Peyer's patch (tissue), 4 donors: ENCODE results near the gene ENDOU. TPM values are rescaled to one million over a fixed set of nuclear protein-coding genes. Genes with fewer than 3 reads are reported as not detected.

Experiments used
- DNase-seq, 3 donors: peaks; one replicate each; pipeline ENCODE4 v3.0.0-alpha.2; 2017 to 2019
- H3K27ac ChIP-seq, 4 donors: fragments of 200-600 bp; sonication (generic); one replicate each; pipeline ENCODE4 v1.5.1; 2016 to 2019
- H3K27me3 ChIP-seq, 2 donors: fragments of 200-600 bp; sonication (generic); one replicate each; pipeline ENCODE4 v1.5.1; 2019
- H3K36me3 ChIP-seq, 3 donors: fragments of 200-600 bp; sonication (generic); one replicate each; pipeline ENCODE4 v1.5.1; 2016 to 2019
- H3K4me1 ChIP-seq, 4 donors: fragments of 200-600 bp; sonication (generic); one replicate each; pipeline ENCODE4 v1.5.1; 2016 to 2019
- H3K4me3 ChIP-seq, 4 donors: fragments of 200-600 bp; sonication (generic); 1 replicate in 3 of 4; 2 replicates in 1 of 4; pipeline ENCODE4 v1.5.1; 2016 to 2019; ENCODE audit warnings: mild to moderate bottlenecking in 1 of 4
- H3K9me3 ChIP-seq, 4 donors: fragments of 200-600 bp; sonication (generic); one replicate each; pipeline ENCODE4 v1.5.1; 2016 to 2019; ENCODE audit warnings: mild to moderate bottlenecking in 1 of 4
- CTCF ChIP-seq, 6 experiments: fragments of 450-650 bp in 4 of 6; fragments of 200-600 bp in 2 of 6; sonication (generic) in 1 of 6; IDR thresholded peaks; one replicate each; pipeline ENCODE4 v1.5.1; 2017 to 2019; ENCODE audit warnings: antibody characterized with exemption in 6 of 6, mild to moderate bottlenecking in 3 of 6, moderate library complexity in 1 of 6
- POLR2A ChIP-seq, 2 donors: fragments of 450-650 bp; IDR thresholded peaks; one replicate each; pipeline ENCODE4 v1.5.1; 2017; ENCODE audit warnings: antibody characterized with exemption in 2 of 2, mild to moderate bottlenecking in 2 of 2, moderate library complexity in 2 of 2
- total RNA-seq, 4 donors: library from RNA; depleted of rRNA; stranded (reverse); fragments of >200 nt; gene quantifications; one replicate each; pipeline ENCODE4 v1.1.0, GENCODE V29; 2016

The ENDOU gene
- total RNA-seq, 4 donors from 2014 or later, result not detected

GRCh38 chr12:47747596-47748506 is 22.6 kb upstream of the ENDOU start:
- no peaks in the 10 kb centered on the region for H3K9me3 ChIP-seq
- H3K27me3 ChIP-seq, result no peaks in the 10 kb centered on the region

DNA sequence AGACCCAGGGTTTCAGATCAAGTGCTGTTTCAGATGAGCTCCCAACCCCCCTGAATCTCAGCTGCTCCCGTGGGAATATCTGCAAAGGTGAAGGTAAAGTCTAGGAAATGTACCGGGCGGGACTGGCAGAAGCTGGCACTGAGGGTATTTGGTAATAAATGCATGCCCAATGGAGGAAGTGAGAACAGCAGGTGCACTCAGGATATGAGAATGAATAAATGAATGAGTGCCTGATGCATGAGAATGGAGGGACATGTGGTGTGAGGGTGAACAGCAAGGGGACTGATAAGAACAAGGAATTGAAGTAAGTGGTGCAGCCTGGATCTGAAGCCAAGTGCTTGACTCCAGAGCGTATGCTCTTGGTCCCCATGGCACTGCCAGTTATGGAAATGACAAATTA is 21.8 kb upstream of the ENDOU start:
- DNase-seq, result no peak
- H3K36me3 ChIP-seq, result no peaks in the 10 kb centered on the region
- H3K4me1 ChIP-seq, result peaks cover 0 to 7% (median 0%) of the 10 kb centered on the region in 4 donors
- no peaks in the 10 kb centered on the region for H3K9me3 ChIP-seq
- H3K4me3 ChIP-seq, result no peak overlapping the region
- no peak overlapping the region for H3K27ac ChIP-seq
- H3K27me3 ChIP-seq, result no peaks in the 10 kb centered on the region
- TF ChIP-seq POLR2A (IDR thresholded peaks at IDR 0.05) (no peak), CTCF (IDR thresholded peaks at IDR 0.05) (no peak)

More at GRCh38 chr12:47747596-47748506, 22.6 kb upstream of the ENDOU start:
- DNase-seq, result no peak
- Histone ChIP-seq H3K4me1 (peaks cover 0 to 7% (median 0%) of the 10 kb centered on the region in 4 donors), H3K4me3 (no peak overlapping the region), H3K27ac (no peak overlapping the region), H3K36me3 (no peaks in the 10 kb centered on the region)
- no peak for TF ChIP-seq POLR2A (IDR thresholded peaks at IDR 0.05)
- no peak for TF ChIP-seq CTCF (IDR thresholded peaks at IDR 0.05)

DNA sequence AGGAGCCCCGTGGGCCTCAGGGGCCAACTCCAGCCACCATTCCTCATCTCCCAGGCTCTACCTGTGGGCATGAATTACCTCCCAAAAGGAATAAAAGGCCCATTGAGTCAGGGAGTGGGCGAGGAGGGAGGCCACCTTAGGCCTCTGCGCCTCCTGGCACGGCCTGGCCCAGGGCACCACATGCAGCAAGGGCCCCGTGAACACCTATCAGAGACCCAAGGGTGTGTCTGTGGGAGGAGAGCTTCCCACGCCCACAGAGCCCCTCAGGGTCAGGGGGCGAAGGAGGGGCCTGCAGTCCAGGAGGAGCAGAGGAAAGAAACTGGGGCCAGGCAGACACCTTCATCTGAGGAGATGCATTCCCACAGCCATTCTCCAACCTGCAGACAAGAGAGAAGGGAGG is 21.2 kb upstream of the ENDOU start:
- Histone ChIP-seq H3K9me3 (no peaks in the 10 kb centered on the region), H3K27me3 (no peaks in the 10 kb centered on the region), H3K36me3 (no peaks in the 10 kb centered on the region), H3K4me3 (no peak overlapping the region), H3K27ac (no peak overlapping the region), H3K4me1 (peaks cover 0 to 7% (median under 1%) of the 10 kb centered on the region in 4 donors)
- DNase-seq, result no peak
- no peak for TF ChIP-seq CTCF (IDR thresholded peaks at IDR 0.05)
- no peak for TF ChIP-seq POLR2A (IDR thresholded peaks at IDR 0.05)

DNA sequence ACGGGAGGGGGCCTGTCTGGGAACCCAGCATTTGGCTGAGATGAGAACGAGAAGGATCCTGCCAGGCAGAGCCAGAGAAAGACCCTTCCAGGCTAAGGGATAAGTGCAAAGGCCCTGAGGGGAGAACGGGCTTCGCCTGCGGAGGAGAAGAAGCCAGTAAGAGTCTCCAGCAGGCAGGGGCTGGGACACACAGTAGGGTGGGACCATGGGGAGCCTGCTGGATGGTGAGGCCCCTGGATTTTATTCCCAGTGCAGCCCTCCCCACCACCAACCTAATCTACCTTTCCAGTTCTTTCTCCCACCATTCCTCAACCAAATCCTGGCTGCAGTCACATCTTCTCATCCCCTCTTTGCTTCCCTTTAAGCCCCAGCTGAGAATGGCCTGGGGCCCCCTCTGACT is 20.8 kb upstream of the ENDOU start:
- no peak overlapping the region for H3K4me3 ChIP-seq
- no peaks in the 10 kb centered on the region for H3K9me3 ChIP-seq
- no peak for DNase-seq
- H3K36me3 ChIP-seq, result no peaks in the 10 kb centered on the region
- H3K27ac ChIP-seq, result no peak overlapping the region
- H3K27me3 ChIP-seq, result no peaks in the 10 kb centered on the region
- TF ChIP-seq CTCF (IDR thresholded peaks at IDR 0.05) (no peak), POLR2A (IDR thresholded peaks at IDR 0.05) (no peak)
- peaks cover 0 to 10% (median 5%) of the 10 kb centered on the region in 4 donors for H3K4me1 ChIP-seq

DNA sequence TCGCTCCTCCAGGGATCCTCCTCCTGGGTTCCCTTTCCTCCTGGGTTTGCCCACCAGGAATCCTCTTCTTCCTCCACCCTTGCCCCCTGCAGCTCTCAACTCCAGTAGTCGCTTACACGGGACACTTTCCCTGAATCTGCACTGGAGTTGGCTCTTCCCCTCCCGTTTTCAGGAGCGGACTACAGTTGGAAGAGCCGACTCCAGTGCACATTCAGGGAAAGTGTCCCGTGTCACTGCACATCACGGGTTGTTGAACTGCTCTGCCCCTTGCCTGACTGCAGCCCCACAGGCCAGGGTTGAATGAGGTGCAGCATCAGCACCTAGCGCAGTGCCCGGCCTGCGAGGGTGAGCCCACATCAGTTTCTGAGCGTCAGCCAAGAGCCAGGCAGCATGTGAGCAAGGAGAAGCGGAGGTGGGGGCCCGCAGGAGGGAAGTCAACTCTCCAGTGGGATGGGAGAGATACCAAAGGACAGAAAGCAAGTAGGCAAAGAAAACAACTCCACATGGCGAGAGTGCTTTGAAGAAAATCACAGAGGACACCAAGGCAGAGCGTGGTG is 20.3 kb upstream of the ENDOU start:
- Histone ChIP-seq H3K27ac (no peak overlapping the region), H3K4me1 (peaks cover 0 to 15% (median 10%) of the 10 kb centered on the region in 4 donors), H3K4me3 (no peak overlapping the region), H3K36me3 (no peaks in the 10 kb centered on the region), H3K27me3 (no peaks in the 10 kb centered on the region), H3K9me3 (no peaks in the 10 kb centered on the region)
- no peak for DNase-seq
- TF ChIP-seq POLR2A (IDR thresholded peaks at IDR 0.05) (no peak), CTCF (IDR thresholded peaks at IDR 0.05) (no peak)
